Measurements from ENCODE around the gene RC3H1. TPM values are rescaled to one million over a fixed set of nuclear protein-coding genes. Genes with fewer than 3 reads are reported as not detected.

RC3H1 gene
- total RNA-seq, 4 donors from 2014 or later: 19.7 to 26.2 (median 22.9) TPM

- no peaks in the 10 kb centered on the region for H3K36me3 ChIP-seq
- no peak for DNase-seq (ENCODE audit: low spot score in 2 of 2)
- no peak overlapping the region for H3K27ac ChIP-seq
- H3K4me1 ChIP-seq: no peaks in the 10 kb centered on the region
- no peak for TF ChIP-seq CTCF (IDR thresholded peaks at IDR 0.05)
- TF ChIP-seq POLR2A (IDR thresholded peaks at IDR 0.05): no peak
- TF ChIP-seq EP300 (IDR thresholded peaks at IDR 0.05): no peak
- no peaks in the 10 kb centered on the region for H3K9me3 ChIP-seq
- H3K27me3 ChIP-seq: no peaks in the 10 kb centered on the region
- 77 to 89% methylated on average over 1 of the region's 1 CpG for WGBS, 2 donors
- no peak overlapping the region for H3K4me3 ChIP-seq
Observed at GRCh38 chr1:174032671-174033222, 10.6 kb upstream of the RC3H1 start.

- TF ChIP-seq CTCF (IDR thresholded peaks at IDR 0.05): no peak
- TF ChIP-seq POLR2A (IDR thresholded peaks at IDR 0.05): no peak
- TF ChIP-seq EP300 (IDR thresholded peaks at IDR 0.05): no peak
- H3K27me3 ChIP-seq: no peaks in the 10 kb centered on the region
- no peak overlapping the region for H3K27ac ChIP-seq
- no peaks in the 10 kb centered on the region for H3K4me1 ChIP-seq
- DNase-seq (ENCODE audit: low spot score in 2 of 2): no peak
- H3K9me3 ChIP-seq: no peaks in the 10 kb centered on the region
- H3K4me3 ChIP-seq: no peak overlapping the region
- WGBS, 2 donors: 68 to 74% methylated on average over 2 of the region's 2 CpGs
- no peaks in the 10 kb centered on the region for H3K36me3 ChIP-seq
Observed at GRCh38 chr1:174031099-174031498, 8.9 kb upstream of the RC3H1 start.

- Histone ChIP-seq H3K4me3 (no peak overlapping the region), H3K36me3 (no peaks in the 10 kb centered on the region), H3K9me3 (no peaks in the 10 kb centered on the region), H3K27me3 (no peaks in the 10 kb centered on the region), H3K27ac (no peak overlapping the region), H3K4me1 (peaks cover 0 to 4% (median 1%) of the 10 kb centered on the region in 4 donors)
- TF ChIP-seq EP300 (IDR thresholded peaks at IDR 0.05): no peak
- TF ChIP-seq POLR2A (IDR thresholded peaks at IDR 0.05): no peak
- TF ChIP-seq CTCF (IDR thresholded peaks at IDR 0.05): no peak
- no peak for DNase-seq (ENCODE audit: low spot score in 2 of 2)
Observed at GRCh38 chr1:174028495-174028894, 6.3 kb upstream of the RC3H1 start.

GRCh38 chr1:174023440-174023839 is 1.3 kb upstream of the RC3H1 start:
- H3K27me3 ChIP-seq: no peaks in the 10 kb centered on the region
- H3K27ac ChIP-seq: peak overlapping the region; percentile 87 to 97 (median 94)
- H3K4me1 ChIP-seq: peaks cover 0 to 38% (median 25%) of the 10 kb centered on the region in 4 donors
- no peak for DNase-seq (ENCODE audit: low spot score in 2 of 2)
- H3K4me3 ChIP-seq: no peak overlapping the region
- 33 to 47% methylated on average over 3 of the region's 3 CpGs for WGBS, 2 donors
- H3K9me3 ChIP-seq: no peaks in the 10 kb centered on the region
- TF ChIP-seq POLR2A (IDR thresholded peaks at IDR 0.05) (no peak), CTCF (IDR thresholded peaks at IDR 0.05) (no peak), EP300 (IDR thresholded peaks at IDR 0.05) (no peak)
- no peaks in the 10 kb centered on the region for H3K36me3 ChIP-seq

GRCh38 chr1:174022976-174023277 is 770 bp upstream of the RC3H1 start:
- Histone ChIP-seq H3K27me3 (no peaks in the 10 kb centered on the region), H3K4me3 (peak overlapping the region; percentile 71 to 90 (median 76)), H3K9me3 (no peaks in the 10 kb centered on the region), H3K4me1 (peaks cover 0 to 43% (median 31%) of the 10 kb centered on the region in 4 donors), H3K36me3 (no peaks in the 10 kb centered on the region), H3K27ac (peak overlapping the region; percentile 87 to 97 (median 94))
- WGBS, 2 donors: 14 to 25% methylated on average over 4 of the region's 4 CpGs
- DNase-seq (ENCODE audit: low spot score in 2 of 2): no peak
- TF ChIP-seq EP300 (IDR thresholded peaks at IDR 0.05): no peak
- TF ChIP-seq CTCF (IDR thresholded peaks at IDR 0.05): no peak
- no peak for TF ChIP-seq POLR2A (IDR thresholded peaks at IDR 0.05)
